IMR-90 (cell line): Measurements from ENCODE around the gene TENM4. TPM values are rescaled to one million over a fixed set of nuclear protein-coding genes. Genes with fewer than 3 reads are reported as not detected.

Experiments
- ATAC-seq: fragments of 200-7000 bp; cut with Tn5 transposase; 2 replicates; pipeline ENCODE4 v1.9.1; 2020; ENCODE audit warnings: low read depth, mild to moderate bottlenecking, moderate library complexity
- BruUV-seq: library from RNA; stranded (reverse); fragments of 400-500 nt; replicated peaks from 2 replicates; lab custom pipeline; 2021; lab: Mats Ljungman, UMichigan
- CTCF ChIA-PET: fragments of 300-600 bp; formaldehyde crosslinking; extraction: SDS; loops from one replicate; lab custom pipeline; 2021; ENCODE audit warnings: antibody characterized with exemption; lab: Yijun Ruan, JAX
- POLR2A ChIA-PET: fragments of 300-600 bp; sonication (Branson Sonifier 250); formaldehyde crosslinking; loops from one replicate; lab custom pipeline; 2022; ENCODE audit warnings: antibody characterized with exemption; ENCODE audit not compliant: unreplicated experiment; lab: Charles Lee
- DNase-seq: peaks from one replicate; pipeline ENCODE4 v3.0.0; 2013
- H2AFZ ChIP-seq: replicated peaks from 2 replicates; pipeline ENCODE3; 2013; ENCODE audit warnings: low read length, mild to moderate bottlenecking; ENCODE audit not compliant: poor library complexity
- H2AK5ac ChIP-seq: 2 replicates; pipeline ENCODE4 v1.6.1; 2013; ENCODE audit warnings: low read depth, low read length, inconsistent platforms
- H2AK9ac ChIP-seq: replicated peaks from 2 replicates; pipeline ENCODE3; 2013; ENCODE audit warnings: mild to moderate bottlenecking, low read depth, low read length, moderate library complexity; ENCODE audit not compliant: poor library complexity
- H2BK120ac ChIP-seq: 2 replicates; pipeline ENCODE4 v1.6.1; 2013; ENCODE audit warnings: low read depth, low read length, inconsistent platforms
- H2BK15ac ChIP-seq: 3 replicates; pipeline ENCODE4 v1.6.1; 2013; ENCODE audit warnings: low read depth, low read length, inconsistent platforms
- H2BK20ac ChIP-seq: 2 replicates; pipeline ENCODE4 v1.6.1; 2013; ENCODE audit warnings: low read depth, mild to moderate bottlenecking, inconsistent platforms, low read length, moderate library complexity
- H2BK5ac ChIP-seq: 2 replicates; pipeline ENCODE4 v1.6.1; 2013; ENCODE audit warnings: mild to moderate bottlenecking, low read depth, low read length, inconsistent platforms; ENCODE audit not compliant: poor library complexity, severe bottlenecking
- H3K14ac ChIP-seq: replicated peaks from 2 replicates; pipeline ENCODE4 v1.6.1; 2013; ENCODE audit warnings: low read depth, low read length, inconsistent platforms
- H3K18ac ChIP-seq: 2 replicates; pipeline ENCODE4 v1.6.1; 2013; ENCODE audit warnings: low read depth, low read length, control low read depth
- H3K23ac ChIP-seq: 2 replicates; pipeline ENCODE4 v1.6.1; 2013; ENCODE audit warnings: low read depth, low read length, inconsistent platforms
- H3K27ac ChIP-seq: 2 replicates; pipeline ENCODE4 v1.5.1; 2013; ENCODE audit warnings: mild to moderate bottlenecking, control low read depth, low read length; ENCODE audit not compliant: insufficient read depth
- H3K27me3 ChIP-seq: 2 replicates; pipeline ENCODE4 v1.6.1; 2013; ENCODE audit warnings: low read length; ENCODE audit not compliant: control insufficient read depth, insufficient read depth
- H3K36me3 ChIP-seq: 2 replicates; pipeline ENCODE4 v1.6.1; 2013; ENCODE audit warnings: low read length, mixed read lengths; ENCODE audit not compliant: control insufficient read depth, insufficient read depth
- H3K4ac ChIP-seq: 2 replicates; pipeline ENCODE4 v1.6.1; 2013; ENCODE audit warnings: low read depth, low read length, inconsistent platforms
- H3K4me1 ChIP-seq: 2 replicates; pipeline ENCODE4 v1.6.1; 2013; ENCODE audit warnings: low read length, mixed read lengths; ENCODE audit not compliant: control insufficient read depth, insufficient read depth
- H3K4me2 ChIP-seq: 2 replicates; pipeline ENCODE4 v1.6.1; 2013; ENCODE audit warnings: low read depth, mild to moderate bottlenecking, control low read depth, low read length, moderate library complexity
- H3K4me3 ChIP-seq: 2 replicates; pipeline ENCODE4 v1.5.1; 2013; ENCODE audit warnings: low read depth, mild to moderate bottlenecking, control low read depth, low read length, moderate library complexity; ENCODE audit not compliant: insufficient read depth
- H3K56ac ChIP-seq: 2 replicates; pipeline ENCODE4 v1.6.1; 2013; ENCODE audit warnings: low read length, inconsistent platforms; ENCODE audit not compliant: insufficient read depth; ENCODE audit errors: extremely low read depth
- H3K79me1 ChIP-seq, 2 experiments: 2 replicates each; pipeline ENCODE4 v1.6.1; 2013; ENCODE audit warnings: low read length in 2 of 2, inconsistent platforms in 1 of 2, low read depth in 1 of 2
- H3K9ac ChIP-seq: 2 replicates; pipeline ENCODE4 v1.6.1; 2013; ENCODE audit warnings: low read depth, low read length, control low read depth
- H3K9me1 ChIP-seq: 2 replicates; pipeline ENCODE4 v1.6.1; 2013; ENCODE audit warnings: low read length, inconsistent platforms; ENCODE audit not compliant: insufficient read depth
- H3K9me3 ChIP-seq: 2 replicates; pipeline ENCODE4 v1.6.1; 2013; ENCODE audit warnings: low read length; ENCODE audit not compliant: control insufficient read depth, insufficient read depth
- H4K20me1 ChIP-seq: 2 replicates; pipeline ENCODE4 v1.6.1; 2013; ENCODE audit warnings: low read length, inconsistent platforms; ENCODE audit not compliant: insufficient read depth
- H4K5ac ChIP-seq: 2 replicates; pipeline ENCODE4 v1.6.1; 2013; ENCODE audit warnings: mild to moderate bottlenecking, low read depth, low read length, control low read depth
- H4K8ac ChIP-seq, 2 experiments: 2 replicates each; pipeline ENCODE4 v1.6.1; 2013; ENCODE audit warnings: low read depth in 2 of 2, low read length in 2 of 2, control low read depth in 1 of 2, inconsistent platforms in 1 of 2
- H4K91ac ChIP-seq: 2 replicates; pipeline ENCODE4 v1.6.1; 2013; ENCODE audit warnings: low read depth, low read length, inconsistent platforms; ENCODE audit not compliant: insufficient read depth
- BHLHE40 ChIP-seq: fragments of 150-350 bp; IDR thresholded peaks from 2 replicates; pipeline ENCODE4 v1.6.1; 2016; ENCODE audit warnings: mild to moderate bottlenecking, low read depth, low read length
- CEBPB ChIP-seq: IDR thresholded peaks from 2 replicates; pipeline ENCODE4 v1.6.1; 2012; ENCODE audit warnings: low read depth, low read length, improper control_type of control experiment
- CHD1 ChIP-seq: IDR thresholded peaks from 2 replicates; pipeline ENCODE4 v1.6.1; 2012; ENCODE audit warnings: low read depth, low read length, improper control_type of control experiment
- FOS ChIP-seq: fragments of 150-350 bp; IDR thresholded peaks from 2 replicates; pipeline ENCODE4 v1.6.1; 2016; ENCODE audit warnings: low read depth, low read length
- MAFK ChIP-seq: IDR thresholded peaks from 2 replicates; pipeline ENCODE4 v1.6.1; 2012; ENCODE audit warnings: low read depth, low read length, improper control_type of control experiment
- MAZ ChIP-seq: IDR thresholded peaks from 2 replicates; pipeline ENCODE4 v1.6.1; 2012; ENCODE audit warnings: low read depth, mild to moderate bottlenecking, low read length, improper control_type of control experiment, moderate library complexity, borderline replicate concordance
- MXI1 ChIP-seq: IDR thresholded peaks from 2 replicates; pipeline ENCODE4 v1.6.1; 2012; ENCODE audit warnings: low read depth, mild to moderate bottlenecking, low read length, moderate library complexity, borderline replicate concordance
- NFE2L2 ChIP-seq: fragments of 150-350 bp; IDR thresholded peaks from 2 replicates; pipeline ENCODE4 v1.6.1; 2016; ENCODE audit warnings: low read depth, mild to moderate bottlenecking, low read length
- POLR2A ChIP-seq: IDR thresholded peaks from 2 replicates; pipeline ENCODE4 v1.6.1; 2012; ENCODE audit warnings: mild to moderate bottlenecking, low read depth, low read length
- RAD21 ChIP-seq: IDR thresholded peaks from 2 replicates; pipeline ENCODE4 v1.6.1; 2012; ENCODE audit warnings: low read length, improper control_type of control experiment
- RCOR1 ChIP-seq: IDR thresholded peaks from 2 replicates; pipeline ENCODE4 v1.6.1; 2012; ENCODE audit warnings: mild to moderate bottlenecking, low read length, improper control_type of control experiment; ENCODE audit not compliant: insufficient replicate concordance
- SMC3 ChIP-seq: fragments of 150-350 bp; IDR thresholded peaks from 2 replicates; pipeline ENCODE4 v1.6.1; 2016; ENCODE audit warnings: low read depth, mild to moderate bottlenecking, antibody characterized with exemption, low read length, moderate library complexity
- WGBS, 2 experiments: methylation state at CpG; one replicate each; pipeline versions ENCODE4 v1.1.5 to v1.1.7; 2013; ENCODE audit warnings: missing lambda C conversion rate in 2 of 2; ENCODE audit not compliant: insufficient read length in 1 of 2; ENCODE audit errors: extremely low coverage in 2 of 2; 5-methylcytosine and 5-hydroxymethylcytosine counted together
- dilution Hi-C: fragments of 300-500 bp; cut with HindIII; formaldehyde crosslinking; loops from one replicate; pipeline ENCODE4 v1.14.3; 2018; ENCODE audit warnings: low sequenced_read_pairs; ENCODE audit not compliant: unreplicated experiment
- in situ Hi-C: fragments of 300-500 bp; cut with MboI; formaldehyde crosslinking; loops from 3 replicates; pipeline ENCODE4 v1.14.3; 2019; ENCODE audit warnings: low sequenced_read_pairs, inconsistent platforms, mixed read lengths
- intact Hi-C: fragments of 100-400 bp; cut with micrococcal nuclease; formaldehyde crosslinking; loops from 2 replicates; pipeline ENCODE4 v1.10.0; 2022
- polyA plus RNA-seq, 3 experiments: library from polyadenylated mRNA; depleted of rRNA; stranded (reverse); fragments of >200 nt; gene quantifications; 2 replicates each; pipeline ENCODE4 v1.2.3, GENCODE V29; 2012; ENCODE audit warnings: low replicate concordance in 1 of 3
- total RNA-seq: library from RNA; depleted of rRNA; stranded (reverse); fragments of >200 nt; gene quantifications from 2 replicates; pipeline ENCODE4 v1.2.3, GENCODE V29; 2012
- TF ChIP-seq, protein P1 (sequence below): fragments of 150-350 bp; IDR thresholded peaks from 2 replicates; pipeline ENCODE4 v1.6.1; 2017; ENCODE audit warnings: mild to moderate bottlenecking, antibody characterized with exemption, low read length, low read depth
- TF ChIP-seq, protein P2 (sequence below): fragments of 150-350 bp; IDR thresholded peaks from 2 replicates; pipeline ENCODE4 v1.6.1; 2016; ENCODE audit warnings: low read depth, mild to moderate bottlenecking, low read length, moderate library complexity, borderline replicate concordance

The TENM4 gene
- total and polyA plus RNA-seq, 2 of the 4 experiments (the other 2 are of a cell fraction) = 7.4 to 9.0 TPM

DNA sequence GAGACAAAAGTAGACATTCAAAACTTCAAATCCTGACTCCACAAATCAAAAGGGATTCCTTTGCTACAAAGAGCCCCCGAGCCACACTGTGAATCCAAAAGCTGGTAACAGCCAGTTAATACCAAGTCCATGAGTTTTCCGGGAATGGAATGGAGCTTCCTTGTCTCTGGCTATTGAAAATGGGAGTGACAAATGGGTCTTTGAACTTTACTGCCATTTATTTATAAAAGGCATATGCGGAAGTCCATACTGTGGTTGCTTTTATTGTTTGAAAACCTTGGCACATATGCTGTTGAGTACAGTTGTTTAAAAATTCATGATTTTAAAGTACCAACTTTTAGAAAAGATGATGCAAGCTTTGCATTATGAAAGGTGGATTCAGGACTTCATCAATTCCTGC lies 659.9 kb downstream of the TENM4 start:
- no TSS peak for BruUV-seq
- no peak overlapping the region for H2BK120ac ChIP-seq
- dilution Hi-C loops (no loop called here), intact Hi-C loops (no loop called here), in situ Hi-C loops (no loop called here)
- H4K5ac ChIP-seq = no peak overlapping the region
- no peak overlapping the region for H2BK5ac ChIP-seq
- no peak overlapping the region for H3K4me3 ChIP-seq
- no peak overlapping the region for H3K56ac ChIP-seq
- no peak overlapping the region for H4K8ac ChIP-seq
- peaks cover 16% of the 10 kb centered on the region for H3K4me1 ChIP-seq
- H3K18ac ChIP-seq = no peak overlapping the region
- H2AK9ac ChIP-seq = no peak overlapping the region
- CTCF ChIA-PET = interaction anchor here (1.0 kb wide), 1 partner anchor 28 kb away, joined by 3 read pairs; no protein-coding TSS in a partner anchor
- H3K4me2 ChIP-seq = no peak overlapping the region
- no peak overlapping the region for H2BK20ac ChIP-seq
- H3K23ac ChIP-seq = no peak overlapping the region
- POLR2A ChIA-PET = no interaction called here
- no peak for TF ChIP-seq POLR2A
- no peak for TF ChIP-seq CHD1
- TF ChIP-seq BHLHE40 = no peak
- TF ChIP-seq RAD21 = no peak
- TF ChIP-seq MXI1 = no peak
- TF ChIP-seq SMC3 = no peak
- TF ChIP-seq MAZ = no peak
- TF ChIP-seq, protein P1, sequence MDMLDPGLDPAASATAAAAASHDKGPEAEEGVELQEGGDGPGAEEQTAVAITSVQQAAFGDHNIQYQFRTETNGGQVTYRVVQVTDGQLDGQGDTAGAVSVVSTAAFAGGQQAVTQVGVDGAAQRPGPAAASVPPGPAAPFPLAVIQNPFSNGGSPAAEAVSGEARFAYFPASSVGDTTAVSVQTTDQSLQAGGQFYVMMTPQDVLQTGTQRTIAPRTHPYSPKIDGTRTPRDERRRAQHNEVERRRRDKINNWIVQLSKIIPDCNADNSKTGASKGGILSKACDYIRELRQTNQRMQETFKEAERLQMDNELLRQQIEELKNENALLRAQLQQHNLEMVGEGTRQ = no peak
- TF ChIP-seq FOS = no peak
- no peak for TF ChIP-seq RCOR1
- TF ChIP-seq NFE2L2 = no peak
- no peak for TF ChIP-seq MAFK
- TF ChIP-seq CEBPB = no peak
- TF ChIP-seq, protein P2, sequence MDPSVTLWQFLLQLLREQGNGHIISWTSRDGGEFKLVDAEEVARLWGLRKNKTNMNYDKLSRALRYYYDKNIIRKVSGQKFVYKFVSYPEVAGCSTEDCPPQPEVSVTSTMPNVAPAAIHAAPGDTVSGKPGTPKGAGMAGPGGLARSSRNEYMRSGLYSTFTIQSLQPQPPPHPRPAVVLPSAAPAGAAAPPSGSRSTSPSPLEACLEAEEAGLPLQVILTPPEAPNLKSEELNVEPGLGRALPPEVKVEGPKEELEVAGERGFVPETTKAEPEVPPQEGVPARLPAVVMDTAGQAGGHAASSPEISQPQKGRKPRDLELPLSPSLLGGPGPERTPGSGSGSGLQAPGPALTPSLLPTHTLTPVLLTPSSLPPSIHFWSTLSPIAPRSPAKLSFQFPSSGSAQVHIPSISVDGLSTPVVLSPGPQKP = no peak
- H2BK15ac ChIP-seq = no peak overlapping the region
- H3K27me3 ChIP-seq = no peaks in the 10 kb centered on the region
- no peak for ATAC-seq
- H3K27ac ChIP-seq = no peak overlapping the region
- H4K20me1 ChIP-seq = no peaks in the 10 kb centered on the region
- peaks cover 2% of the 10 kb centered on the region; the same call in 1 of the 2 replicates for H3K36me3 ChIP-seq
- H3K9me1 ChIP-seq = peaks cover 11% of the 10 kb centered on the region; the same call in 1 of the 2 replicates
- H2AFZ ChIP-seq = no peak overlapping the region
- 100% methylated on average over 1 of the region's 3 CpGs; no CpG with 5 or more reads in 1 of the 2 experiments for WGBS, 2 experiments
- no peak overlapping the region for H4K91ac ChIP-seq
- no peak overlapping the region for H2AK5ac ChIP-seq
- H3K9ac ChIP-seq = no peak overlapping the region
- H3K14ac ChIP-seq = no peak overlapping the region
- H3K9me3 ChIP-seq = no peaks in the 10 kb centered on the region
- H3K79me1 ChIP-seq = no peaks in the 10 kb centered on the region
- no peak for DNase-seq
- H3K4ac ChIP-seq = no peak overlapping the region
